Endodermal cell (in vitro differentiated cells): ENCODE data around the gene UCN3. TPM values are rescaled to one million over a fixed set of nuclear protein-coding genes. Genes with fewer than 3 reads are reported as not detected.

ENCODE experiments used
- DNase-seq: peaks from one replicate; pipeline ENCODE4 v3.0.0-alpha.2; 2017
- H3K27ac ChIP-seq: 2 replicates; pipeline ENCODE4 v1.5.1; 2013; ENCODE audit warnings: mild to moderate bottlenecking, low read depth, low read length, moderate library complexity
- H3K27me3 ChIP-seq: 2 replicates; pipeline ENCODE4 v1.6.1; 2013; ENCODE audit warnings: mild to moderate bottlenecking, low read length, moderate library complexity; ENCODE audit not compliant: insufficient read depth, control insufficient read depth, poor library complexity, severe bottlenecking
- H3K36me3 ChIP-seq: 2 replicates; pipeline ENCODE4 v1.7.0; 2013; ENCODE audit warnings: mild to moderate bottlenecking, low read length, moderate library complexity; ENCODE audit not compliant: control insufficient read depth, insufficient read depth
- H3K4me1 ChIP-seq: one replicate; pipeline ENCODE4 v1.7.0; 2013; ENCODE audit warnings: low read length; ENCODE audit not compliant: control insufficient read depth, insufficient read depth
- H3K4me3 ChIP-seq: 2 replicates; pipeline ENCODE4 v1.5.1; 2013; ENCODE audit warnings: mild to moderate bottlenecking, low read length, moderate library complexity
- H3K9ac ChIP-seq: 2 replicates; pipeline ENCODE4 v1.6.1; 2013; ENCODE audit warnings: mild to moderate bottlenecking, low read length, moderate library complexity; ENCODE audit not compliant: poor library complexity, severe bottlenecking; ENCODE audit errors: extremely low read depth
- H3K9me3 ChIP-seq: 2 replicates; pipeline ENCODE4 v1.6.1; 2013; ENCODE audit warnings: mild to moderate bottlenecking, low read length, moderate library complexity; ENCODE audit not compliant: control insufficient read depth
- H3K27ac Mint-ChIP-seq: 2 replicates; pipeline ENCODE4 v1.8.0; 2020; ENCODE audit warnings: mixed read lengths
- H3K27me3 Mint-ChIP-seq: 2 replicates; pipeline ENCODE4 v1.8.0; 2021; ENCODE audit warnings: mild to moderate bottlenecking, mixed read lengths; ENCODE audit not compliant: insufficient read depth
- H3K36me3 Mint-ChIP-seq: 2 replicates; pipeline ENCODE4 v1.8.0; 2020; ENCODE audit warnings: low read depth, mixed read lengths
- H3K4me1 Mint-ChIP-seq: 2 replicates; pipeline ENCODE4 v1.8.0; 2020; ENCODE audit warnings: mixed read lengths
- H3K4me3 Mint-ChIP-seq: 2 replicates; pipeline ENCODE4 v1.8.0; 2020; ENCODE audit warnings: mild to moderate bottlenecking, moderate library complexity, mixed read lengths
- H3K9me3 Mint-ChIP-seq: 2 replicates; pipeline ENCODE4 v1.8.0; 2020; ENCODE audit warnings: mild to moderate bottlenecking, mixed read lengths
- WGBS, 2 experiments: methylation state at CpG; one replicate each; pipeline versions ENCODE4 v1.1.5 to v1.1.7; 2013; ENCODE audit warnings: missing lambda C conversion rate in 2 of 2, mixed read lengths in 1 of 2; ENCODE audit not compliant: insufficient coverage in 1 of 2, insufficient read length in 1 of 2; 5-methylcytosine and 5-hydroxymethylcytosine counted together
- total RNA-seq, 2 donors: library from RNA; stranded (reverse); fragmentation: NEBNext Ultra II Directional in 1 of 2; extraction: Animal tissue kit (Norgen Biotek cat#: 25700) in 1 of 2; gene quantifications; 2 replicates in 1 of 2; 3 replicates in 1 of 2; pipeline ENCODE4 v1.2.1, GENCODE V29; 2021
- TF ChIP-seq, protein P1 (sequence below): fragments of 200-600 bp; sonication (generic); conservative IDR thresholded peaks from 2 replicates; pipeline ENCODE4 v1.5.0; 2021; ENCODE audit warnings: antibody characterized with exemption, mild to moderate bottlenecking

UCN3 gene
- total RNA-seq, 2 donors from 2014 or later: not detected

DNA sequence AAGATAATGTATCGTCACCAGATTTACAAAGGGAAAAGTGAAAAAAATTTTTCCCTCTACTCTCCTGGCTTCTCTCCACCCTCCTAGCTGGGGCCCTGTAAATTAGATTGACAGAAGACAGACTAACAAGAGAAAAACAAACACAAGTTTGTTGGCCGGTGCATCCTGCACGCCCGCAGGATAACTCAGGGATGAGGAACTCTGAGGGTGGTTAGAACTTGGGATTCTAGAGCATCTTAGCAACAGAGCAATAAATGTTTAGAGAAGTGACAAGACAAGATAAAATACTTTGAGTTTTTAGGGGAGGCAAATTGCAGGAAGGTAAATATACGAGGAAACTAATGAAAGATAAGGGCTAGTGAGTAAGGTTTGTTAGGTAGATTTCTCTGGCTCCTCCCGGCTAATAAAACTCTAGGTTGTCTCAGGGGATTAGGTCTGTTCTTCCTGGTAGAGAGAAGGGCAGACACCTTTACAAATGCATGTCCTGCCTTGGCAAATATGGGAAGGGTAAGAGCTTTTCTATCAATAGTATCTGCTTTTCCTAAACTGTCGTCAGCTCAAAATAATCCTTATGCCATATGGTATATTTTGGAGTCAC lies 4.3 kb upstream of the UCN3 start:
- no peaks in the 10 kb centered on the region for H3K4me1 ChIP-seq
- H3K27me3 ChIP-seq: no peaks in the 10 kb centered on the region
- Mint-ChIP-seq H3K4me1 (peaks cover 5% of the 10 kb centered on the region), H3K4me3 (no peak overlapping the region), H3K27me3 (no peaks in the 10 kb centered on the region), H3K36me3 (no peaks in the 10 kb centered on the region), H3K9me3 (no peaks in the 10 kb centered on the region), H3K27ac (no peak overlapping the region)
- H3K27ac ChIP-seq: no peak overlapping the region
- H3K4me3 ChIP-seq: no peak overlapping the region
- TF ChIP-seq, protein P1, sequence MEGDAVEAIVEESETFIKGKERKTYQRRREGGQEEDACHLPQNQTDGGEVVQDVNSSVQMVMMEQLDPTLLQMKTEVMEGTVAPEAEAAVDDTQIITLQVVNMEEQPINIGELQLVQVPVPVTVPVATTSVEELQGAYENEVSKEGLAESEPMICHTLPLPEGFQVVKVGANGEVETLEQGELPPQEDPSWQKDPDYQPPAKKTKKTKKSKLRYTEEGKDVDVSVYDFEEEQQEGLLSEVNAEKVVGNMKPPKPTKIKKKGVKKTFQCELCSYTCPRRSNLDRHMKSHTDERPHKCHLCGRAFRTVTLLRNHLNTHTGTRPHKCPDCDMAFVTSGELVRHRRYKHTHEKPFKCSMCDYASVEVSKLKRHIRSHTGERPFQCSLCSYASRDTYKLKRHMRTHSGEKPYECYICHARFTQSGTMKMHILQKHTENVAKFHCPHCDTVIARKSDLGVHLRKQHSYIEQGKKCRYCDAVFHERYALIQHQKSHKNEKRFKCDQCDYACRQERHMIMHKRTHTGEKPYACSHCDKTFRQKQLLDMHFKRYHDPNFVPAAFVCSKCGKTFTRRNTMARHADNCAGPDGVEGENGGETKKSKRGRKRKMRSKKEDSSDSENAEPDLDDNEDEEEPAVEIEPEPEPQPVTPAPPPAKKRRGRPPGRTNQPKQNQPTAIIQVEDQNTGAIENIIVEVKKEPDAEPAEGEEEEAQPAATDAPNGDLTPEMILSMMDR: no peak
- DNase-seq: no peak
- no peaks in the 10 kb centered on the region for H3K36me3 ChIP-seq
- WGBS, 2 experiments: 80 to 87% methylated on average over 6 of the region's 7 CpGs
- H3K9me3 ChIP-seq: no peaks in the 10 kb centered on the region
- H3K9ac ChIP-seq: no peak overlapping the region

DNA sequence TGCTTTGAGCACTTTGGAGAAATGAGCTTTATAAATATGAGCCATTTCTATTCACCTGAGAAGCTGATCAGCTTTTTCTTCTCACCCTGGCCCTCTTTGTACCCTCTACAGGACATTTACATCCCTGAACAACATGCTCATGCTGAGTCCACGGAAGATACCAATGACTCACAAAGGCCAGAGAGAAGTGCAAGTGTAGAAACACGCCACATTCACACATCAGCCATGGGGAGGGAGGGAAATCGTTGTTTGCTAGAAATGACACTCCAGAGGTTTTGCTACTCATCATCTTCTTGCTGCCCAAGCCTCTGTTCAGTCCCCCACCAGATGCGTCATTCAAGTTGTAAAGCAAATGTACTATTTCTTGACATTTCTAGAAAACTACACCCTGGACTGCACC lies 2.8 kb upstream of the UCN3 start:
- H3K4me1 ChIP-seq: no peaks in the 10 kb centered on the region
- no peaks in the 10 kb centered on the region for H3K9me3 ChIP-seq
- no peak for DNase-seq
- Mint-ChIP-seq H3K27me3 (no peaks in the 10 kb centered on the region), H3K4me1 (peaks cover 5% of the 10 kb centered on the region), H3K36me3 (no peaks in the 10 kb centered on the region), H3K27ac (no peak overlapping the region), H3K9me3 (no peaks in the 10 kb centered on the region), H3K4me3 (no peak overlapping the region)
- TF ChIP-seq, protein P1: no peak
- no peak overlapping the region for H3K27ac ChIP-seq
- no peaks in the 10 kb centered on the region for H3K27me3 ChIP-seq
- 88 to 92% methylated on average over 3 to 4 of the region's 4 CpGs for WGBS, 2 experiments
- no peak overlapping the region for H3K9ac ChIP-seq
- H3K4me3 ChIP-seq: no peak overlapping the region
- H3K36me3 ChIP-seq: no peaks in the 10 kb centered on the region

DNA sequence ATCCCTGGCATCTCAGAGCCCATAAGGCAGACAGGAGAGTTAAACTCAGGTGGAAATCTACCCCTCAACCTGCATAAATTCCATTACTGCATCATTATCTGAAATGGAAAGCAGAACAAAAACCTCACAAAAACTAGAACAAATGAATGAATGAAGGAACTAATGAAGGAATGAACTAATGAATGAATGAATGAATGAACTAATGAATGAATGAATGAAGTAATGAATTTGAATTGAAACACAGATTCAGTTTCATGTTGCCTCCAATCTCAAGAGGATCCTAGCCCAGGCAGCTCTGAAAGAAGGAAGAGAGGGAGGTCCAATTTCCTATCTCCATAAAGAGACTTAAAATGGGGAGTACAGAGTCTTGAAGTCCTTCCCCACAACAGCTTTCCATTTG lies 1.9 kb upstream of the UCN3 start:
- Mint-ChIP-seq H3K9me3 (no peaks in the 10 kb centered on the region), H3K27me3 (no peaks in the 10 kb centered on the region), H3K4me1 (peaks cover 5% of the 10 kb centered on the region), H3K27ac (no peak overlapping the region), H3K4me3 (no peak overlapping the region), H3K36me3 (no peaks in the 10 kb centered on the region)
- Histone ChIP-seq H3K27ac (no peak overlapping the region), H3K27me3 (no peaks in the 10 kb centered on the region), H3K36me3 (no peaks in the 10 kb centered on the region), H3K4me1 (no peaks in the 10 kb centered on the region), H3K9ac (no peak overlapping the region), H3K9me3 (no peaks in the 10 kb centered on the region), H3K4me3 (no peak overlapping the region)
- no peak for DNase-seq
- TF ChIP-seq, protein P1: no peak
